Astrocyte (in vitro differentiated cells and primary cell): ENCODE data around the gene GMDS. TPM values are rescaled to one million over a fixed set of nuclear protein-coding genes. Genes with fewer than 3 reads are reported as not detected.

Source experiments
- DNase-seq: peaks from one replicate; pipeline ENCODE4 v3.0.0-alpha.2; 2010; ENCODE audit warnings: low read depth
- FAIRE-seq: peaks from 2 replicates; lab custom pipeline; 2011; peaks lifted over from hg19 to GRCh38; lab: Jason Lieb, UNC
- H2AFZ ChIP-seq: 2 replicates; pipeline ENCODE4 v1.6.0; 2012; ENCODE audit warnings: low read depth, low read length, inconsistent platforms
- H3K27ac ChIP-seq: 2 replicates; pipeline ENCODE4 v1.5.1; 2011; ENCODE audit warnings: low read depth, low read length, inconsistent platforms
- H3K27me3 ChIP-seq: 2 replicates; pipeline ENCODE4 v1.6.0; 2011; ENCODE audit warnings: low read length, inconsistent platforms; ENCODE audit not compliant: insufficient read depth
- H3K36me3 ChIP-seq: 2 replicates; pipeline ENCODE4 v1.5.1; 2011; ENCODE audit warnings: low read length, inconsistent platforms; ENCODE audit not compliant: insufficient read depth
- H3K4me1 ChIP-seq: 2 replicates; pipeline ENCODE4 v1.5.1; 2011; ENCODE audit warnings: low read length, inconsistent platforms; ENCODE audit not compliant: insufficient read depth
- H3K4me2 ChIP-seq: 2 replicates; pipeline ENCODE4 v1.6.0; 2012; ENCODE audit warnings: low read length, inconsistent platforms
- H3K4me3 ChIP-seq: 2 replicates; pipeline ENCODE4 v1.5.1; 2011; ENCODE audit warnings: low read depth, mild to moderate bottlenecking, low read length, inconsistent platforms; ENCODE audit not compliant: insufficient read depth
- H3K79me2 ChIP-seq: 2 replicates; pipeline ENCODE4 v1.6.0; 2012; ENCODE audit warnings: mild to moderate bottlenecking, low read length, inconsistent platforms; ENCODE audit not compliant: insufficient read depth
- H3K9ac ChIP-seq: 2 replicates; pipeline ENCODE4 v1.6.0; 2012; ENCODE audit warnings: mild to moderate bottlenecking, low read length, inconsistent platforms
- H3K9me3 ChIP-seq: 2 replicates; pipeline ENCODE4 v1.5.1; 2012; ENCODE audit warnings: low read depth, mild to moderate bottlenecking, low read length, inconsistent platforms; ENCODE audit not compliant: insufficient read depth
- H4K20me1 ChIP-seq: 2 replicates; pipeline ENCODE4 v1.6.0; 2012; ENCODE audit warnings: low read length, inconsistent platforms; ENCODE audit not compliant: insufficient read depth
- H3K27ac Mint-ChIP-seq: one replicate; pipeline ENCODE4 v1.8.0; 2021; ENCODE audit warnings: mild to moderate bottlenecking, mixed read lengths; ENCODE audit not compliant: unreplicated experiment
- H3K27me3 Mint-ChIP-seq: one replicate; pipeline ENCODE4 v1.8.0; 2021; ENCODE audit warnings: low read depth, mixed read lengths; ENCODE audit not compliant: unreplicated experiment
- H3K36me3 Mint-ChIP-seq: one replicate; pipeline ENCODE4 v1.8.0; 2021; ENCODE audit warnings: low read depth, mixed read lengths; ENCODE audit not compliant: unreplicated experiment
- H3K4me1 Mint-ChIP-seq: one replicate; pipeline ENCODE4 v1.8.0; 2021; ENCODE audit warnings: low read depth, mixed read lengths; ENCODE audit not compliant: unreplicated experiment
- H3K4me3 Mint-ChIP-seq: one replicate; pipeline ENCODE4 v1.8.0; 2021; ENCODE audit warnings: mild to moderate bottlenecking, moderate library complexity, mixed read lengths; ENCODE audit not compliant: unreplicated experiment
- H3K9me3 Mint-ChIP-seq: one replicate; pipeline ENCODE4 v1.8.0; 2021; ENCODE audit warnings: mild to moderate bottlenecking, mixed read lengths; ENCODE audit not compliant: unreplicated experiment
- EZH2 ChIP-seq: IDR thresholded peaks from 2 replicates; pipeline ENCODE4 v1.6.1; 2012; ENCODE audit warnings: mild to moderate bottlenecking, low read length, inconsistent platforms; ENCODE audit not compliant: insufficient read depth
- total RNA-seq: library from RNA; stranded (reverse); gene quantifications from 2 replicates; pipeline ENCODE4 v1.2.1, GENCODE V29; 2021
- TF ChIP-seq, protein P1 (sequence below): IDR thresholded peaks from 2 replicates; pipeline ENCODE4 v1.5.1; 2011; ENCODE audit warnings: low read depth, mild to moderate bottlenecking, inconsistent platforms, low read length, moderate library complexity; ENCODE audit not compliant: insufficient read depth

GMDS gene
- total RNA-seq, 1 donor from 2014 or later: 9.4 TPM

DNA sequence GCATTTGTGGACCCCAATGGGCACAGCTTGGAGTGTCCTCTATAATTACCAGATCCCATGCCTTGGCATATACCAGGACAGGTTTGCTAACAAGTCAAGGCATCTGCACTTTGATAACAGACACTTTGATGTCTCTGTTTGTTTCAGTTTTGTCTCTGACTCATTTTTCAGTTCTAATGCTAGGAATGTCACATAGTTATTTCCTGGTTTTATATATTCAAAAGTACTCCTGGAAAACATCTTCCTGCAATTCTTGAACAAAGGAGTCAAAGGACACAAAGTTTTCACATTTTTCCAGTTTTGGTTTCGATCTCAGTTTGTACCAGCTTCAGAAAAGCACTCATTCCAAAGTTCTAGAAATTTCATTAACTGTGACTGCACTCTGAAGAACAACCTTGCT lies 447.6 kb downstream of the GMDS start:
- Histone ChIP-seq H3K79me2 (no peaks in the 10 kb centered on the region), H3K27ac (peak overlapping the region; percentile 17), H3K4me3 (no peak overlapping the region), H4K20me1 (no peaks in the 10 kb centered on the region), H3K9ac (no peak overlapping the region), H3K9me3 (no peaks in the 10 kb centered on the region), H3K27me3 (no peaks in the 10 kb centered on the region), H3K36me3 (no peaks in the 10 kb centered on the region), H3K4me2 (peak overlapping the region; percentile 56), H3K4me1 (peaks cover 11% of the 10 kb centered on the region), H2AFZ (no peak overlapping the region)
- FAIRE-seq (no peak), DNase-seq (peak; percentile 31)
- no peaks in the 10 kb centered on the region for H3K36me3 Mint-ChIP-seq
- no peak overlapping the region for H3K4me3 Mint-ChIP-seq
- no peak overlapping the region for H3K27ac Mint-ChIP-seq
- H3K9me3 Mint-ChIP-seq: no peaks in the 10 kb centered on the region
- H3K4me1 Mint-ChIP-seq: peaks cover 12% of the 10 kb centered on the region
- no peaks in the 10 kb centered on the region for H3K27me3 Mint-ChIP-seq
- no peak for TF ChIP-seq EZH2
- TF ChIP-seq, protein P1, sequence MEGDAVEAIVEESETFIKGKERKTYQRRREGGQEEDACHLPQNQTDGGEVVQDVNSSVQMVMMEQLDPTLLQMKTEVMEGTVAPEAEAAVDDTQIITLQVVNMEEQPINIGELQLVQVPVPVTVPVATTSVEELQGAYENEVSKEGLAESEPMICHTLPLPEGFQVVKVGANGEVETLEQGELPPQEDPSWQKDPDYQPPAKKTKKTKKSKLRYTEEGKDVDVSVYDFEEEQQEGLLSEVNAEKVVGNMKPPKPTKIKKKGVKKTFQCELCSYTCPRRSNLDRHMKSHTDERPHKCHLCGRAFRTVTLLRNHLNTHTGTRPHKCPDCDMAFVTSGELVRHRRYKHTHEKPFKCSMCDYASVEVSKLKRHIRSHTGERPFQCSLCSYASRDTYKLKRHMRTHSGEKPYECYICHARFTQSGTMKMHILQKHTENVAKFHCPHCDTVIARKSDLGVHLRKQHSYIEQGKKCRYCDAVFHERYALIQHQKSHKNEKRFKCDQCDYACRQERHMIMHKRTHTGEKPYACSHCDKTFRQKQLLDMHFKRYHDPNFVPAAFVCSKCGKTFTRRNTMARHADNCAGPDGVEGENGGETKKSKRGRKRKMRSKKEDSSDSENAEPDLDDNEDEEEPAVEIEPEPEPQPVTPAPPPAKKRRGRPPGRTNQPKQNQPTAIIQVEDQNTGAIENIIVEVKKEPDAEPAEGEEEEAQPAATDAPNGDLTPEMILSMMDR: no peak

GRCh38 chr6:1796706-1797529 lies 448.5 kb downstream of the GMDS start:
- Mint-ChIP-seq H3K27me3 (no peaks in the 10 kb centered on the region), H3K4me1 (peaks cover 9% of the 10 kb centered on the region), H3K27ac (no peak overlapping the region), H3K9me3 (no peaks in the 10 kb centered on the region), H3K4me3 (no peak overlapping the region), H3K36me3 (no peaks in the 10 kb centered on the region)
- Histone ChIP-seq H3K4me2 (peak overlapping the region; percentile 56), H3K27me3 (no peaks in the 10 kb centered on the region), H3K27ac (no peak overlapping the region), H3K4me1 (peaks cover 11% of the 10 kb centered on the region), H3K9me3 (no peaks in the 10 kb centered on the region), H3K36me3 (no peaks in the 10 kb centered on the region), H3K79me2 (no peaks in the 10 kb centered on the region), H2AFZ (no peak overlapping the region), H4K20me1 (no peaks in the 10 kb centered on the region), H3K9ac (no peak overlapping the region), H3K4me3 (no peak overlapping the region)
- DNase-seq (no peak), FAIRE-seq (no peak)
- TF ChIP-seq, protein P1: no peak
- no peak for TF ChIP-seq EZH2

GRCh38 chr6:1795910-1796309 lies 449.5 kb downstream of the GMDS start:
- Histone ChIP-seq H3K27me3 (no peaks in the 10 kb centered on the region), H3K27ac (no peak overlapping the region), H3K4me2 (no peak overlapping the region), H3K9me3 (no peaks in the 10 kb centered on the region), H3K36me3 (no peaks in the 10 kb centered on the region), H2AFZ (no peak overlapping the region), H3K4me1 (peaks cover 11% of the 10 kb centered on the region), H3K4me3 (no peak overlapping the region), H3K9ac (no peak overlapping the region), H3K79me2 (no peaks in the 10 kb centered on the region), H4K20me1 (no peaks in the 10 kb centered on the region)
- H3K4me3 Mint-ChIP-seq: no peak overlapping the region
- TF ChIP-seq EZH2: no peak
- TF ChIP-seq, protein P1: no peak
- no peak overlapping the region for H3K27ac Mint-ChIP-seq
- FAIRE-seq (no peak), DNase-seq (no peak)
- H3K4me1 Mint-ChIP-seq: peaks cover 9% of the 10 kb centered on the region
- no peaks in the 10 kb centered on the region for H3K36me3 Mint-ChIP-seq
- H3K9me3 Mint-ChIP-seq: no peaks in the 10 kb centered on the region
- H3K27me3 Mint-ChIP-seq: no peaks in the 10 kb centered on the region
